ENCODE data around the gene TRIM67. TPM values are rescaled to one million over a fixed set of nuclear protein-coding genes. Genes with fewer than 3 reads are reported as not detected.
A peak's percentile ranks its signal among the peaks of the same experiment; 100 is the strongest.

The TRIM67 gene
- total and polyA plus RNA-seq, 2 of the 4 experiments (the other 2 are of a cell fraction), result not detected

GRCh38 chr1:231203259-231204057 is 41.6 kb downstream of the TRIM67 start (continued):
- no peak for TF ChIP-seq FOS (IDR thresholded peaks at IDR 0.05; ENCODE audit: low read depth, low read length)

- BruUV-seq (replicated peaks), result no TSS peak
- Histone ChIP-seq H2BK20ac (ENCODE audit: low read depth, low read length) (no peak overlapping the region), H4K20me1 (ENCODE audit: insufficient read depth, low read length) (no peaks in the 10 kb centered on the region), H4K8ac (ENCODE audit: low read depth in 2 of 2, low read length in 2 of 2) (no peak overlapping the region), H4K5ac (ENCODE audit: low read depth, low read length) (no peak overlapping the region), H3K23ac (ENCODE audit: low read depth, low read length) (no peak overlapping the region), H3K9ac (ENCODE audit: low read depth, low read length) (no peak overlapping the region), H3K79me1 (ENCODE audit: low read depth in 1 of 2, low read length in 2 of 2) (no peaks in the 10 kb centered on the region), H3K18ac (ENCODE audit: low read depth, low read length) (no peak overlapping the region), H3K9me1 (ENCODE audit: insufficient read depth, low read length) (no peaks in the 10 kb centered on the region), H3K4me1 (ENCODE audit: control insufficient read depth, insufficient read depth, low read length) (no peaks in the 10 kb centered on the region), H2AFZ (replicated peaks; ENCODE audit: low read length, poor library complexity) (peak overlapping the region; percentile 32), H2BK120ac (ENCODE audit: low read depth, low read length) (no peak overlapping the region), H3K56ac (ENCODE audit: extremely low read depth, insufficient read depth, low read length) (no peak overlapping the region), H3K4me2 (ENCODE audit: low read depth, low read length) (no peak overlapping the region), H2AK5ac (ENCODE audit: low read depth, low read length) (no peak overlapping the region), H3K4ac (ENCODE audit: low read depth, low read length) (no peak overlapping the region), H2AK9ac (replicated peaks; ENCODE audit: low read depth, low read length, poor library complexity) (no peak overlapping the region), H3K36me3 (ENCODE audit: control insufficient read depth, insufficient read depth, low read length) (no peaks in the 10 kb centered on the region), H2BK15ac (ENCODE audit: low read depth, low read length) (no peak overlapping the region), H3K4me3 (ENCODE audit: insufficient read depth, low read depth, low read length) (no peak overlapping the region), H2BK5ac (ENCODE audit: low read depth, low read length, poor library complexity, severe bottlenecking) (no peak overlapping the region), H3K9me3 (ENCODE audit: control insufficient read depth, insufficient read depth, low read length) (no peaks in the 10 kb centered on the region), H4K91ac (ENCODE audit: insufficient read depth, low read depth, low read length) (no peak overlapping the region), H3K14ac (replicated peaks; ENCODE audit: low read depth, low read length) (no peak overlapping the region), H3K27ac (ENCODE audit: insufficient read depth, low read length) (no peak overlapping the region), H3K27me3 (ENCODE audit: control insufficient read depth, insufficient read depth, low read length) (peaks cover 24% of the 10 kb centered on the region)
- in situ Hi-C loops (cut with MboI; ENCODE audit: low sequenced_read_pairs), result no loop called here
- WGBS, 2 experiments (ENCODE audit: extremely low coverage in 2 of 2, insufficient read length in 1 of 2), result no CpG with 5 or more reads among the region's 8 CpGs
- POLR2A ChIA-PET (ENCODE audit: unreplicated experiment), result no interaction called here
- no peak for ATAC-seq (ENCODE audit: low read depth)
- dilution Hi-C loops (cut with HindIII; ENCODE audit: low sequenced_read_pairs, unreplicated experiment), result no loop called here
- CTCF ChIA-PET, result interaction anchor here (0.6 to 1.0 kb wide), 3 partner anchors 44 to 572 kb away, joined by 3 read pairs; no protein-coding TSS in a partner anchor
- no peak for DNase-seq
- intact Hi-C loops (cut with micrococcal nuclease), result no loop called here
- TF ChIP-seq CTCF (conservative IDR thresholded peaks at IDR 0.05; ENCODE audit: low read depth, low read length) (no peak), POLR2A (IDR thresholded peaks at IDR 0.05; ENCODE audit: low read depth, low read length) (no peak), MAZ (IDR thresholded peaks at IDR 0.05; ENCODE audit: borderline replicate concordance, low read depth, low read length) (no peak), MAFK (IDR thresholded peaks at IDR 0.05; ENCODE audit: low read depth, low read length) (no peak), MXI1 (IDR thresholded peaks at IDR 0.05; ENCODE audit: borderline replicate concordance, low read depth, low read length) (no peak), CEBPB (IDR thresholded peaks at IDR 0.05; ENCODE audit: low read depth, low read length) (no peak), FOS (IDR thresholded peaks at IDR 0.05; ENCODE audit: low read depth, low read length) (no peak), USF2 (IDR thresholded peaks at IDR 0.05; ENCODE audit: low read depth, low read length) (no peak), BHLHE40 (IDR thresholded peaks at IDR 0.05; ENCODE audit: low read depth, low read length) (no peak), CHD1 (IDR thresholded peaks at IDR 0.05; ENCODE audit: low read depth, low read length) (no peak), RFX5 (IDR thresholded peaks at IDR 0.05; ENCODE audit: low read depth, low read length) (no peak), RCOR1 (IDR thresholded peaks at IDR 0.05; ENCODE audit: insufficient replicate concordance, low read length) (no peak), RAD21 (IDR thresholded peaks at IDR 0.05; ENCODE audit: low read length) (no peak)
Observed at GRCh38 chr1:231206856-231207255, 45.0 kb downstream of the TRIM67 start.

All from IMR-90 (cell line).